ACC112 (cell line): ENCODE measurements around the gene POP4.
A peak's percentile ranks its signal among the peaks of the same experiment; 100 is the strongest.
"Not testable (repeated sequence)": the region's sequence is repeated elsewhere in the genome, so short reads cannot be mapped to it uniquely, and the experiment has no call there.

Source experiments
- H2AFZ ChIP-seq: fragments of 200-600 bp; sonication (generic); one replicate; pipeline ENCODE4 v1.6.0; 2017; ENCODE audit warnings: antibody characterized with exemption, low read length; ENCODE audit not compliant: unreplicated experiment
- H3K27ac ChIP-seq: fragments of 200-600 bp; sonication (generic); 2 replicates; pipeline ENCODE4 v1.5.1; 2014; ENCODE audit warnings: low read depth, mild to moderate bottlenecking, antibody characterized with exemption, low read length, moderate library complexity
- H3K27me3 ChIP-seq: fragments of 200-600 bp; sonication (generic); 2 replicates; pipeline ENCODE4 v1.6.1; 2014; ENCODE audit warnings: mild to moderate bottlenecking, antibody characterized with exemption, low read length, moderate library complexity, mixed read lengths; ENCODE audit not compliant: insufficient read depth
- H3K36me3 ChIP-seq: fragments of 200-600 bp; sonication (generic); 2 replicates; pipeline ENCODE4 v1.6.1; 2016; ENCODE audit warnings: mild to moderate bottlenecking, antibody characterized with exemption, low read length, moderate library complexity, mixed read lengths; ENCODE audit not compliant: insufficient read depth
- H3K4me1 ChIP-seq: fragments of 200-600 bp; sonication (generic); one replicate; pipeline ENCODE4 v1.6.1; 2016; ENCODE audit warnings: low read length, mixed read lengths; ENCODE audit not compliant: insufficient read depth, unreplicated experiment, control insufficient read depth
- H3K4me3 ChIP-seq: fragments of 200-600 bp; sonication (generic); 2 replicates; pipeline ENCODE4 v1.5.1; 2014; ENCODE audit warnings: mild to moderate bottlenecking, low read depth, low read length
- H3K79me2 ChIP-seq: fragments of 200-600 bp; sonication (generic); one replicate; pipeline ENCODE4 v1.6.0; 2016; ENCODE audit warnings: low read length; ENCODE audit not compliant: control insufficient read depth, unreplicated experiment, insufficient read depth

POP4 gene

GRCh38 chr19:29605653-29606419 is at the start of gene POP4:
TSS of gene POP4 (plus strand) at chr19:29606283. CDS start at chr19:29606319, 36 bp downstream.
- Histone ChIP-seq H3K79me2 (peaks cover 14% of the 10 kb centered on the region), H2AFZ (peak within 1 kb of the TSS; percentile 79)

GRCh38 chr19:29559110-29559509 is 47.0 kb upstream of the POP4 start:
- not testable (repeated sequence) for H3K27ac ChIP-seq, H2AFZ ChIP-seq, H3K4me1 ChIP-seq, H3K36me3 ChIP-seq, H3K79me2 ChIP-seq, H3K27me3 ChIP-seq, H3K4me3 ChIP-seq

More at GRCh38 chr19:29605653-29606419, at the start of gene POP4:
- H3K27ac ChIP-seq, result peak within 1 kb of the TSS; percentile 52; the same call in 1 of the 2 replicates
- H3K4me1 ChIP-seq, result peaks cover 3% of the 10 kb centered on the region
- H3K36me3 ChIP-seq, result no peaks in the 10 kb centered on the region
- no peaks in the 10 kb centered on the region for H3K27me3 ChIP-seq
- peak within 1 kb of the TSS; percentile 87 for H3K4me3 ChIP-seq

GRCh38 chr19:29559743-29560142 is 46.3 kb upstream of the POP4 start:
- Histone ChIP-seq H2AFZ (no peak overlapping the region), H3K79me2 (no peaks in the 10 kb centered on the region), H3K27me3 (peaks cover 10% of the 10 kb centered on the region; the same call in 1 of the 2 replicates), H3K4me3 (no peak overlapping the region), H3K36me3 (no peaks in the 10 kb centered on the region), H3K27ac (no peak overlapping the region), H3K4me1 (no peaks in the 10 kb centered on the region)

GRCh38 chr19:29560313-29561075 is 45.6 kb upstream of the POP4 start:
- Histone ChIP-seq H3K27me3 (peaks cover 10% of the 10 kb centered on the region; the same call in 1 of the 2 replicates), H3K36me3 (no peaks in the 10 kb centered on the region), H3K79me2 (no peaks in the 10 kb centered on the region), H3K27ac (no peak overlapping the region), H3K4me3 (no peak overlapping the region), H2AFZ (no peak overlapping the region), H3K4me1 (no peaks in the 10 kb centered on the region)

GRCh38 chr19:29561601-29562000 is 44.5 kb upstream of the POP4 start:
- Histone ChIP-seq H3K27me3 (peaks cover 10% of the 10 kb centered on the region; the same call in 1 of the 2 replicates), H2AFZ (no peak overlapping the region), H3K4me3 (no peak overlapping the region), H3K36me3 (no peaks in the 10 kb centered on the region), H3K4me1 (no peaks in the 10 kb centered on the region), H3K27ac (no peak overlapping the region), H3K79me2 (no peaks in the 10 kb centered on the region)

- Histone ChIP-seq H3K4me1 (no peaks in the 10 kb centered on the region), H3K36me3 (no peaks in the 10 kb centered on the region), H2AFZ (no peak overlapping the region), H3K27me3 (peaks cover 10% of the 10 kb centered on the region; the same call in 1 of the 2 replicates), H3K27ac (no peak overlapping the region), H3K79me2 (no peaks in the 10 kb centered on the region), H3K4me3 (no peak overlapping the region)
Measured at GRCh38 chr19:29562299-29563297, 43.5 kb upstream of the POP4 start.

- Histone ChIP-seq H2AFZ (no peak overlapping the region), H3K36me3 (no peaks in the 10 kb centered on the region), H3K4me3 (no peak overlapping the region), H3K79me2 (no peaks in the 10 kb centered on the region), H3K27ac (no peak overlapping the region), H3K27me3 (peaks cover 10% of the 10 kb centered on the region; the same call in 1 of the 2 replicates), H3K4me1 (no peaks in the 10 kb centered on the region)
Measured at GRCh38 chr19:29563486-29564101, 42.5 kb upstream of the POP4 start.

- no peaks in the 10 kb centered on the region for H3K79me2 ChIP-seq
- H3K4me3 ChIP-seq, result no peak overlapping the region
- no peaks in the 10 kb centered on the region for H3K4me1 ChIP-seq
- no peak overlapping the region for H2AFZ ChIP-seq
- no peak overlapping the region for H3K27ac ChIP-seq
- peaks cover 10% of the 10 kb centered on the region; the same call in 1 of the 2 replicates for H3K27me3 ChIP-seq
- H3K36me3 ChIP-seq, result no peaks in the 10 kb centered on the region
Measured at GRCh38 chr19:29564574-29565005, 41.5 kb upstream of the POP4 start.

- Histone ChIP-seq H3K36me3 (no peaks in the 10 kb centered on the region), H3K4me1 (no peaks in the 10 kb centered on the region), H2AFZ (no peak overlapping the region), H3K27ac (no peak overlapping the region), H3K79me2 (no peaks in the 10 kb centered on the region), H3K27me3 (peaks cover 10% of the 10 kb centered on the region; the same call in 1 of the 2 replicates), H3K4me3 (no peak overlapping the region)
Measured at GRCh38 chr19:29565171-29565570, 40.9 kb upstream of the POP4 start.
